ENCODE data around the gene LONP2. TPM values are rescaled to one million over a fixed set of nuclear protein-coding genes. Genes with fewer than 3 reads are reported as not detected.

Gene LONP2
- total and polyA plus RNA-seq, 2 experiments from 2014 or later = 12.4 to 25.2 TPM

- TF ChIP-seq REST (IDR thresholded peaks at IDR 0.05; ENCODE audit: unreplicated experiment) = no peak
- no peak for TF ChIP-seq NANOG (IDR thresholded peaks at IDR 0.05; ENCODE audit: borderline replicate concordance)
- TF ChIP-seq CREB1 (CRISPR knock-in tag; IDR thresholded peaks at IDR 0.05; ENCODE audit: low read depth) = no peak
Measured at GRCh38 chr16:48220891-48221290, 23.2 kb upstream of the LONP2 start (continued).

- Histone ChIP-seq H3K27me3 (ENCODE audit: insufficient read depth) (no peaks in the 10 kb centered on the region), H3K27ac (ENCODE audit: low read depth) (no peak overlapping the region), H3K4me3 (no peak overlapping the region), H3K79me2 (replicated peaks; ENCODE audit: insufficient read depth) (no peaks in the 10 kb centered on the region), H3F3A (replicated peaks; ENCODE audit: low read depth) (no peaks in the 10 kb centered on the region), H3K4me1 (ENCODE audit: insufficient read depth) (no peaks in the 10 kb centered on the region), H4K20me1 (replicated peaks; ENCODE audit: insufficient read depth) (no peaks in the 10 kb centered on the region), H3K9me2 (ENCODE audit: insufficient read depth) (0 out of 2 replicates have a peak, but pooled peaks cover 2% of the 10 kb centered on the region), H3K4me2 (no peak overlapping the region), H2AFZ (peak overlapping the region; percentile 7; the same call in 1 of the 2 replicates), H3K36me3 (ENCODE audit: insufficient read depth) (no peaks in the 10 kb centered on the region)
- Mint-ChIP-seq H3K9me3 (no peaks in the 10 kb centered on the region), H3K27ac (no peak overlapping the region), H3K4me1 (no peaks in the 10 kb centered on the region), H3K36me3 (ENCODE audit: low read depth) (no peaks in the 10 kb centered on the region), H3K27me3 (ENCODE audit: insufficient read depth, low read depth, poor library complexity) (peaks cover 9% of the 10 kb centered on the region), H3K4me3 (no peak overlapping the region)
- ATAC-seq (no peak), DNase-seq (ENCODE audit: low spot score) (no peak)
- TF ChIP-seq STAT1 (IDR thresholded peaks at IDR 0.05; ENCODE audit: unreplicated experiment) (no peak), ETS1 (IDR thresholded peaks at IDR 0.05) (no peak), CREB1 (CRISPR knock-in tag; IDR thresholded peaks at IDR 0.05; ENCODE audit: low read depth) (no peak), ZNF331 (CRISPR knock-in tag; IDR thresholded peaks at IDR 0.05; ENCODE audit: low read depth) (no peak), EZH2phosphoT487 (IDR thresholded peaks at IDR 0.05; ENCODE audit: unreplicated experiment) (no peak), ZNF114 (CRISPR knock-in tag; IDR thresholded peaks at IDR 0.05) (no peak), CTCF (conservative IDR thresholded peaks at IDR 0.05; ENCODE audit: low read depth in 2 of 2) (no peak), EZH2 (IDR thresholded peaks at IDR 0.05; ENCODE audit: low read depth, unreplicated experiment) (no peak), POLR2AphosphoS5 (IDR thresholded peaks at IDR 0.05; ENCODE audit: low read depth) (no peak), JUNB (IDR thresholded peaks at IDR 0.05; ENCODE audit: unreplicated experiment) (no peak), NANOG (IDR thresholded peaks at IDR 0.05; ENCODE audit: borderline replicate concordance) (no peak)
Measured at GRCh38 chr16:48223490-48223889, 20.6 kb upstream of the LONP2 start.

All from GM23338 (cell line).